Right renal cortex interstitium (tissue), 3 donors: ENCODE data around the gene TP53AIP1. TPM values are rescaled to one million over a fixed set of nuclear protein-coding genes. Genes with fewer than 3 reads are reported as not detected.

Experiments used
- DNase-seq, 3 donors: peaks; one replicate each; pipeline ENCODE4 v3.0.0-alpha.2; 2013; ENCODE audit warnings: low read depth in 3 of 3, low spot score in 2 of 3
- polyA plus RNA-seq, 3 donors: library from polyadenylated mRNA; unstranded; fragments of 120-200 nt; gene quantifications; one replicate each; pipeline ENCODE4 v1.2.1, GENCODE V29; 2013; ENCODE audit not compliant: insufficient read length in 3 of 3

TP53AIP1 gene
- polyA plus RNA-seq, 3 donors = 0.76 to 1.0 (median 0.89) TPM

DNA sequence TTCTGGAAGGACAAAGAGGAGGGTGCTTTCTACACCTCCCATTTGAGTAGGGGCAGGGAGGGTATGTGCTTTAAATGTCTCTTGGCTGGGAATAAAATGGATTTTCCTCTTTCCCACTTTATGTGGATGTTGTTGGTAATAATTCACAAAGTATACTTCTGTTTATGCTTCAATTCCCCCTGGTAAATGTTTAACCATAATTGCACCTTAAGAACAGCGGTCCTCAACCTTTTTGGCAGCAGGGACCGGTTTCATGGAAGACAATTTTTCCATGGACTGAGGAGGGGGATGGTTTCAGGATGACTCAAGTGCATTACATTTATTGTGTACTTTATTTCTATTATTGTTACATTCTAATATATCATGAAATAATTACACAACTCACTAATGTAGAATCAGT, 4.0 kb upstream of the TP53AIP1 start:
- DNase-seq = no peak

DNA sequence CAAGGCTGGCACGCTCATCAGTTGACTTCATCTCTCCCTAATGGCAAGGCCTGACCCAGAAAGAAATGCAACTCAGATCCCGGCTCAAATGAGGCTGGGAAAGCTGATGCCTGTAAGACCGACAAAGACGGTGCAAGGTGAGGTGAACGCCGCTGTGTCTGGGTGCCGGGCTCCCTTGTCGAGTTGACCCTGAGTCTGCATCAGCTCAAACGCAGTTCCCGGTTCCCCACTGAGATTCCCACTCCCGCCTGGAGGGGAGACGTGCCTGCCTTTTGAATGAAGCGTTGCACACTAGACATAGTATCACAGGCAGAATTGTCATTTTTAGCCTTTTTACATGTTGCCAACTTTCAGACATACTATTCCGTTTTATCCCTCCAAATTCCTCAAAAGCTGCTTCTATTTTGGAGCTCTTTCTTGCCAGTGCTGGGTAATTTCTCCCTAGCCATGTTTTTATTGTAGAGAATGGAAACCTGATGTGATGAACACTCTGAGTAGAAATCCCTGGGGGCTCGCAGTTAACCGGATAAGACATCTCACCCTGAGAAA, 831 bp upstream of the TP53AIP1 start:
- no peak for DNase-seq

DNA sequence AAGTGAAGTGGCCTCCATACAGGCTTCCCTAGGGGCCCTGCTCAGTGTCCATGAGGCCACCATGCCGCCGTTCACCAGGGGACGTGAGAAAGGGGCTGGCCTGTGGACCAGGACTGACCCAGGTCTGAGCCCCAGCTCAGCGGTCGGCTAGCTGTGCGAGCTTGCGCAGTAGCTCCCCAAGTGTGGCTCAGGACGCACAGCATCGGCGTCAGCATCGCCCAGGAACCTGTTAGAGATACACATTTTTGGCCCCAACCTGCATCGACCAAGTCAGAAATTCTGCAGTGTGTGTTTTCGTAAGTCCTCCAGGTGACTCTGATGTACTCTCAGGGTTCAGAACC, 429 bp downstream of the TP53AIP1 start:
- DNase-seq = no peak

DNA sequence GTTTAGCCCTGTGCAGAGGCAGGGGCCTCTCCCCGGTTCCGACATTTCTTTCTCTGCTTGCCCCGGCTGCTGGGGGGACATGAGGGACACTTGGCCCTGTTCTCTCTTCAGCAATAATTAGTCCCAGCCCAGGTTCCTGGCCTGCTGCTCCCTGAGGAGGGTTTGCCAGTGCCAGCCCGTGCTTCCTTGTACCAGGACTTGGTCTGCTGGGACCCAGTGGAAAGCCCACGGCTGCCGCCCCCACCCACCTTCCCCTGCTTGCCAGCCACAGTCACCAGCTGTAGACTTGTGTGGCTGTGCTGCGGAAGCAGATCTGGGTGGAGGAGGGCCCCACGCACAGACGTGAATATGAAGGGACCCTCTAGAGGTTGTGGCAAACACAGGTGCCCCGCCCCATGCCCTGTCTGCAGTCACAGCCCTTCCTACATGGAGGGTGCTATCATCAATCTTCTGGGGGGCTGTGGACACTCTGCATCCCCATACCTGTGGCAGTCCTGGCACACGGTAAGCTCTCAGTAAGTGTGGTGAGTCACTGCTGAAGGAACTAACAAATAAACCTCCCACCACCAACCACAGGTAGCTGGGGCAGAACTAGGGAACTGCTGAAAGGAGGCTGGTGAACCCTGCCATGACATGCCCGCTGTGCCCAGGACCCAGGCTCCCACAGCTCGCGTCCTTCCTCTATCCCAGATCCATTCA, 949 bp downstream of the TP53AIP1 start:
- no peak for DNase-seq

DNA sequence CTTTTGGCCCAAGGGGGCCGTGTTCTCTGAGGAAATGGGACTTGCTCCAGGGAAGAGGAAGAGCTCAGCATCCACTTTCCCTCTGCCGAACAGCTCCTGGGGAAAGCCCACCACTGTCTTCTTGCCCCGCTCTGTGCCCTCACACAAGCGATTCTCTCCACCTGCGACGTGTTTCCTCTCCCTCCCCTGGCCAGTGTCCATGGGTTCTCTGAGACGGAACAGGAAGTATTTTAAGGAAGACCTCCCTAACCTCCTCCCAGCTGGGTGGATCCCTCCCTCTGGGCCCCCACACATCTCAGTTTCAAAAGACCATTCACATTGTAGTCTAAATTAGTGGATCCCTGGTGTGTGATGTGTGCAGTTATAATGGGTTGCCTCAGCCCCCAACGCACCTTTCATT, 1.6 kb downstream of the TP53AIP1 start:
- no peak for DNase-seq

DNA sequence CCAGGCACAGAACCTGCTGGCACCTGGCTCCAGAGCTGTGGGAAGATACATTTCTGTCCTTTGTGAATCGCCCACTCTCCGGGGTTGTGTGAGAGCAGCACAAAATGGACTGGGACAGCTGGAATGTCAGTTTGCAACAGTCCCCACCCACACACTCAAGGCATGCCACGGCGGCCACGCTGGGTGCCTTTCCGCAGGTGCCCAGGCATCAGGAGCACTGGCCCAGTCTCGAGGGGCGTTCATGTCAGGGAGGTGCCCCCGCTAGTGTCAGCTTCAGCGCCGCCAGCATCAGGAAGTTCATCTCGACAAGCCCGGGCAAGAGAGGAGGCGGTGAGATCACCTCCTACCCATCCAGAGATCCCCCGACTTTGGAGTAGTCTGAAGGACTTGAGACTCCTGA, 2.1 kb downstream of the TP53AIP1 start:
- DNase-seq = no peak

DNA sequence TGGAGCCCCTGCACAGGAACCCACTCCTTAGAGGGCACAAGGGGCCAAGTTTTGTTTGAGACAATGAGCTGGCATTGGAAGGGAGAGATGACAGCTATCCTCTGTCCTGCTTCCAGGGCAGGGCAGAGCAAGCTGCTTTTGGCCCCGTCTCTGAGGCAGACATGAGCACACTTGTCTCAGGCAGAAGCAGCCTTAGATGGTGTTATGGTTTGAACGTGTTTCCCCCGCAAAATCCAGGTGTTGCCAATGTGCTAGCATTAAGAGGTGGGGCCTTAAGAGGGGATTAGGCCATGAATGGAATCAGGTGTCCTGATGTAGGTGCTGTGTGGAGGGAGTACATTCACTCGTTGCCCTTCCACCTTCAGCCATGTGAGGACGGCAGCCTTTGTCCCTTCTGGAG, 2.5 kb downstream of the TP53AIP1 start:
- DNase-seq = no peak

DNA sequence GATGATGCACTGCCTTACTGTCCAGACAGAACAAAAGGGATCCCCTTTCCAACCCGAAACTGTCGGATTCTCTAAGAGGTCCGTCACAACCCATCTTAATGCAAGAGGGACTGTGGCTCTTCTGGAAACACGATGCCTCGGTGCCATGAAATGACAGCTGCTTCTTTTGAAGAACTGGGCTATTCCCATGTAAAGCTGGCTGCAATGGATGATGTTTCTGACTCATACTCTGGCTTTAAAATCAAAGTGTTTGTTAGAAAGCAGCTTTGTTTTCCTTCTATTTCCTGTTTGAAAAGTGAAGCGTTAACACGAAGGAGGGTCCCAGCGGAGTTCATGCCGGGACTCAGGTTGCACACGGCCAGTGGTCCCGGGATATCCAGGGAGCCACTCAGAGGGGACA, 3.1 kb downstream of the TP53AIP1 start:
- no peak for DNase-seq

DNA sequence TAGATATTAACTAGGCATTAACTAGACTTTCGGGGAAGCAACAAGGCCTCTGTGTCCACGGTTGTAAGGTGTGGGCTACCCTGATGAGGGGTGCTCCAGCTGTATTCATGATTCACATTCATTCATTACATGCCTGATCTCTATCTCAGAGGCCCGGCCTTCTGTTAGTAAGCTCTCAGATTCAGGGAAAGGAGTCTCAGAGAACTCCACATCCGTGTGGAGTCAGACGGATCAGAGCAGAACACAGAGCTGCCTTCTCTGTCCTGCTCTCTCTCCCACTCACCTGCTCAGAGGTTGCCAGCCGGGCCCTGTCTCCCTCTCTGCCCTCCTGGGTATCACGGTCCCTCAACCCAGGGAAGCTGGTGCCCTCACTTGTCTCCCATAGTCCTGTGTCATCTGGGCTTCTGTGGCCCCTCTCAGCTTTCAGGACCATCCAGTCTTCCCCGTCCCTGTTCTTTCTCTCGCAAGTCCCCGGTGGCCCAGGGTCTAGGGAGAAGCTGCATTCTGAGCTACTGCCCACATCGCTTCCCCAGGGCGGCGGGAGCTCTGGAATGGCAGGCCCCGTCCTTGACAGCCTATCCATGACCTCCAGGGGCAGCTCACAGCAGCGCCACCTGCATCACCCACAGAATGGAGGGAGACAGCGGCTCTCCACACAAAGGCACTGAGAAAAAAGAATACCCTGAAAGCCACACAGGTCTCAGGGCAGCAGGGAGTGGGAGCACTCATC, 4.3 kb downstream of the TP53AIP1 start:
- DNase-seq = no peak

DNA sequence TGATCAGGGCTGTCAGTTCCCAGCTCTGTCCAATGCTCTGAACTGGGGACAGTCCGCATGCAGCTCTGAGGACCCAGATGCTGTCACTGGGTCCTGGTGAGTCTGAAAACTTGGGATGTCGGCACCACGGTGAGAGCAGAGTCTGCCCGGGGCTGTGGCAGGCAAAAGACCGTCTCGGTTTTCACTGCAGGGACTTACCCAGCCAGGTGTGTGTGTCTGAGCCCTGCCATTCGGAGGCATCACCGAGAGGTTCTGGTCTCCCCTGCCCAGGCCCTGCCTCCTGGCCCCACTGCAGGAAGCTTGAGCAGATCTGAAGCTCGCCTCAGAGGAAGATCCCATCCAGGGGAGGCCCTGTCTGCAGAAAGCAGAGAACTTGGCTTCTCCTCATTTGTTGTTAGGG, 5.2 kb downstream of the TP53AIP1 start:
- DNase-seq = no peak

DNA sequence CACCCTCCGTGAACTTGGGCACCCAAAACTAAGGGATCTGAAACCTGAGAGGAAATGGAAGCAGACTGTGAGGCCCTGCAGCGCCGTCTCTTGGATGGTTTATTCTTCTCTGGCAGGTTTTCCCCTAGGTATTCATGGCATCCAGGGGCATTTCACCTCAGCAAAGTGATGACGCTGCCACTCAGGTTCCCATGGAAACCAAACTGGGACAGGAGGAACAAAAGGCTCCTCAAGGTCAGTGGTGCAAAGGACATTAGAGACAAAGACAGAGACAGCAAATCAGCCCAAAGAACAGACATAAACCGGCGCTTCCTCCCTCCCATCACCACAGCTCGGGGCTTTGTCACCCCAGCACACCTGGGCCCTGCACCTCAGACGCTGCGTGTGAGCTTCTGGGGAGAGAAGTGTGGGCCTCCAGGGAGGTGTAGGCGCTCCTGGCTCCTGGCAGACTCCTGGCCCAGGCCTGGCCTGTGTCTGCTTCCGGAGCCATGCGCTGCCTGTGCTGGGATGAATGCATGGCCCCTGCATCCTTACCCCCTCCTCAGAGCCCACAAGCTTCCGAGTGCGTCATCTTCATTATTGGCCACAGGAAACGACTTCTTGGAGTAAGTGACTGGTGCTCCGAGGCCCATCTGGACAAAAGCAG, 5.9 kb downstream of the TP53AIP1 start:
- no peak for DNase-seq

DNA sequence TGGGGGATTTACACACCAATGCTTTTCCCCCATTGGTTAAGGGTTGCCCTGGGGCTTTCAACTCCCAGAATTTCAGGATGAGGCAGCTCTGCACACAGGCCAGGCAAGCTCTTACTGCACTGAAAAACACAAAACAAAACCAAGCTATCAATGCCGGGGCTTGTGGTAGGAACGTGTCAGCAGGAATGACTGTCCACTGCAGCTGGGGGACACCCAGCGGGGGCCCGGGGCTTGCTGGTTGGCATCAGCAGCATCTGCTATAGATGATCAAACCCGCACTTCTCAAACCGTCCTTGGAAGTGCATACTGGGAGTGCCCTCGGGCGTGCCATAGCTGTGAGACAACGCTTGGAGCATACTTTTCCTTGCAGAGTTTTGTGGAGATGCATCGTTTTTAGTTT, 7.7 kb downstream of the TP53AIP1 start:
- DNase-seq = no peak

DNA sequence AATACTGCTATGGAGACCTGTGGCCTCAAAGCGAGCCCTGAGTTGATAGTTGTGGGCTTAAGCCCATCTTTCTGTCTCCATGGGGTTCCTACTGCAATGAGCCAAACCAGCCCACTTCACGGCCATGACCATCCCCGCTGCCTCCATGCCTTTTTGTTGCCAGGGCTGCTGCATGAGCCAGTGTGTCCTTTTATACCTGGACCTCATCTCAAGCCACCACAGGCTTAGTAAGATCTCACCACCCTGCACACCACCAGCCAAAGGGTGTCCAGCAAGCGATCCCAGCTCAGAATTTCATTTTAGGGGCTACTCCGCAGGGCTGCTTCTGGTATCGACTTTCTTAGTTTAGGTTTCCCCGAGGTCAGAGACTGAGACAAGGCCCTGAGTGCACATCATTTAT, 8.3 kb downstream of the TP53AIP1 start:
- no peak for DNase-seq

DNA sequence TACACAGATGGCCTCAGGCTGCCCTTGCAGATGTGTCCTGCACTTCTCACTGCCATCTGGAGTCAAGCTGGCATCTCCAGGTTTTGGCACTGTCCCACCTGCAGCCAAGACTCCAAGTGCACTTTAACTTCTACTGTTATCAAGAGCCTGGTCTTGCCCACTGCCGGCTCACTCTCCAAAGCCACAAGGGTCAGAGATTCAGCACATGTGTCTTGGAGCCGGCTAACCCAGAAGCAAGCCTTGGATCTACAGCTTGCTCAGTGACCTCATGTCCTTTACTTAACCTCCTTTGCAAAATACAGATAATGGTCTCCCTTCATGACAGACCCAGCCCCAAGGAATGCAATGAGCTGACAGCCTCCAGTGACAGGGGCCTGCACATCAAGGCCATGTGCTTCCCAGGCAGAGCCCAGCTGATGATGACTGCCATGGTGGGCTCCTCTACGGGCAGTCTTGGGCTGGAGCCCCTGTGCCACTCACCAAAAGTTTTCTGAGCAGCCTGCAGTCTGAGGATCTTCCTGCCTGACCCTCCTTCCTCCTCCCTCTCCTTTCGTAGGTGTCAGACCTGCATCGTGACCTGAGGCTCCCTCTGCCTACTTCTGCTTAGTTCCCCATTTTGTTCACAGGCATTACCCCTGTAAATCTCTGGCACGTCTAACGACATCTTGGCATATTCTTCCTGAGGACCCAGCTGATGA, 9.0 kb downstream of the TP53AIP1 start:
- DNase-seq = no peak

DNA sequence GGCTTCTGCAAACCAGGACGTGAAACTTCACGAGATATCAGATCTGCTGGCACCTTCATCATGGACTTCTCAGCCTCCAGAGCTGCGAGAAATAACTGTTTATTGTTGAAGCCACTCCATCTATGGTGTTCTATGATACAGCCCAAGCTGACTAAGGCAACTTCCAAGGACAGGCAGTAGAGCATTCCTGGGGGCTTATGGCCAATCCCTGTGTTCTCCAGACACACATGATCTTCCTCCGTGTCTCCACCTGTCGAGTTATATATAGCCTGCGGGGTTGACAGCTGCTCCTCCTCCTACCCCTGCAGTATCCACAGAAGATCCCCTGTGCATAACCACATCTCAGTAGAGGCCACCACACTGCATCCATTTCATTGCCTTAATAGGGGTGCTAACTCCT, 11.0 kb downstream of the TP53AIP1 start:
- DNase-seq = no peak

DNA sequence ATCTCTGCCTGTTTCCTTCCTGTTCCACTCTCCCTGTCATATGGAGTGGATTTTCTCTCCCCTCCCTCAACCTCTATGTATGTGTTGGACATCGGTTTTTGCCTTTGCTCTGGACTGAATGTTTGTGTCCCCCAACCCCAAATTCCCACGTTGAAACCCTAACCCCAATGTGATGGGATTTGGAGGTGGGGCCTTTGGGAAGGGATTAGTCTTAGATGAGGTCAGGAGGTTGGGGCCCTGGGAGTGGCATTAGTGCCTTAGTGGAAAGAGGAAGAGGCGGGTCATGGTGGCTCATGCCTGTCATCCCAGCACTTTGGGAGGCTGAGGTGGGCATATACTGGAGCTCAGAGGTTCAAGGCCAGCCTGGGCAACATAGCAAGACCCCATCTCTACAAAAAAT, 11.6 kb downstream of the TP53AIP1 start:
- DNase-seq = no peak

DNA sequence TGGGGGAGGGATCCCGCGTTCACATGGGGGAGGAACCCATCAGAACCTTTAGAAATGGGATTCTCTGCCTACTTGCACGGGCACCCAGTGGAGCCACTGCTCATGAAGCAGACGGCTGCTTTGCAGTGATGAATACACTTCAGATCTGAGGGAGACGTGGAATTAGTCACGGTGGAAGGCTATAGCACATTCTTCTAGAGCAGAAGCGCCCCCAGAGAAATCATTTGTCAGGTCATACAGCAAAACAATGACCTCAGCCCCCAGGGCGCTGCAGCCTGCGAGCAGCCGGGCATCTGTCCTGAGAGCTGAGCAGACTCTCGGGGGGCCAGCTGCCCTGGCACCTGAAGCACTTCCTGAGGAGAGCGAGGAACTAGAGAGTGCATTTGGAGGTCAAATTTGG, 12.7 kb downstream of the TP53AIP1 start:
- no peak for DNase-seq

DNA sequence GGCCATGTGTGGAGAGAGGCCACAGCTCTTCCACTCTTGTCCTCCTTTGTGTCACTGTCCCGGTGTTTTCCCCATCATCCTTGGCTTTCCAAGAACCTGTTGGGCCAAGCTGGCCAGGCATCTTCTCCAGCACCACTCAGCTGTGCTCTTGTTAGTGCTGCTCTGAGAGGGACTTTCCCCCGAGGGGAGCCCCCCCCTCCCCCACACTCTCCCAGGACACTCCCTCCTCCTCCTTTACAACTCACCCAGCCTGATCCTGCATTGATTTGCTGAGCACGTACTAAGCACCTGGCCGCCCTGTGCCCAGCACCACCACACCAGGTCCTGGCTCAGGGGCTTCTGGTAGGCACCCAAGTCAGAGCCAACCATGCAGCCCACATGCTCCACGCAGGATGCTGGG, 13.2 kb downstream of the TP53AIP1 start:
- DNase-seq = no peak

DNA sequence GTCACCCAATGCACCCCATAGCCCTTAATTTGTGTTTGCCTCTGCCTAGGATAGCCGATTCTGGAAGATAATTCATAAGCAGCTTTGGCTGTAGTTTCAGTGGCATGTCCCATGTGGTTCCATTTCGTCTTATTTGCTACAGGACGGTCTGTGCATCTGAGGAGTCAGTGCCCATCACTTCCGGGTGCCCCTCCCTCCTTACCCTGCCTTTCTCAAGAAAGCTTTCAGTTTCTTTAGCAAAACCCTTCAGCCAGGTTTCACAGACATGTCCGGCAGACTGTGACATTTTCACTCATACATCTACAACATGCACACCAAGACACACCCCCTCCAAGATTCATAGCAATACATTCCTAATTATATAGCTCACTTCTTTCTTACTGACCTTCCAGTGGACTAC, 14.3 kb downstream of the TP53AIP1 start:
- no peak for DNase-seq

DNA sequence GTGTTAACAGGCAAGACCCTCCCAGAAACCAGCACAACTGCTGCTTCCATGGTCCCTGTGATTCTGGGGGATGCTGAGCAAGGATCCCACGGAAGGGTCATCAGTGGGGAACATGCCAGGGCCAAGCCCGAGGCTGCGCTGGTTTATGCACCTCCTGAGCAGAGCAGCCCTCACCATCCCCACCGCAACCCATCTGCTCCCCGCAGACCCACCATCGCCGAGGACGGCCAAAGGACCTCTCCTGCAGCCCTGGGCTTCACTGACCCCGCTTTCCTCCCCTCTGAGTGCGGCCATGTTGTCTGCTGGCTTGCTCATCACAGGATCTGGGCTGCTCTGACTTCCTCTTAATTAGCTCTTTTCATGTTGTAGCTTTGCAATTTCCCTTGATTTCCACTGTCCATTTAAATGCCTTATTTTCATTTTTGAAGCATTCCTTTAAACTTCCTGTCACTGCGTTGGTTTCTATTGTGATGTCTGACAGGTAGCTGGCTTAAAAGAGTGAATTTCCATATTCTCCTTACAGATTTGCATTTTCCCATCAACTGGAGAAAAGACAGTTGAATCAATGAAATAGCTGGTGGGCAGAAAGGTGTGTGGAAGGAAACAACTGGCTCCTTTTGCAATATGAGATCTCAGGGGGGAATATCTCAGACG, 14.9 kb downstream of the TP53AIP1 start:
- DNase-seq = no peak

DNA sequence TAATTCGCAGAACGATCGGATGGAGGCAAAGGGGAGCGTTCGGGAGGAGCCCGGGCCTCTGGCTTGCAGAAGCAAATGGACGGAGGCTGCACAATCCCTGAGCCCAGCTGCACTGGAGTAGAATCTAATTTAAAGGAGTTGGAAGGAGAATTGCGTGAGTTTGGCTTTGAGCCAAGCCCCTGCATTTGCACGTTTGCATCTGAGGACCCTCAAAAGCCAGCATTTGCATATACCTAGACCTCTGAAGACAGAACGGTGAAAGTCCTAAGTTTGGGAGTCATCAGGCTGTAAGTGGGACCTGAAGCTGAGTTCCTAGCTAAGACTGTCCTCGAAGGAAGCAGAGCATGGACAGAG, 15.6 kb downstream of the TP53AIP1 start:
- DNase-seq = no peak
